ENCODE data around the gene NKD1.
"Not testable (repeated sequence)": the region's sequence is repeated elsewhere in the genome, so short reads cannot be mapped to it uniquely, and the experiment has no call there.

Gene NKD1

GRCh38 chr16:50536258-50536645, 11.9 kb upstream of the NKD1 start:
- DNase-seq, result not testable (repeated sequence)

GRCh38 chr16:50537533-50538290, 10.5 kb upstream of the NKD1 start:
- DNase-seq, result no peak

- DNase-seq, result no peak
Measured at GRCh38 chr16:50538411-50539052, 9.7 kb upstream of the NKD1 start.

- DNase-seq, result peak in 8 of 58 donors; percentile 11 to 45 (median 32)
Measured at GRCh38 chr16:50539053-50539695, 9.0 kb upstream of the NKD1 start.

GRCh38 chr16:50539822-50540710, 8.1 kb upstream of the NKD1 start:
- peak in 34 of 58 donors; percentile 9 to 72 (median 34) for DNase-seq

- no peak for DNase-seq
Measured at GRCh38 chr16:50540711-50541007, 7.5 kb upstream of the NKD1 start.

GRCh38 chr16:50542703-50543102, 5.5 kb upstream of the NKD1 start:
- no peak for DNase-seq

GRCh38 chr16:50546125-50546524, 2.1 kb upstream of the NKD1 start:
- no peak for DNase-seq

GRCh38 chr16:50547340-50548124, 664 bp upstream of the NKD1 start:
- peak in 18 of 58 donors; percentile 4 to 36 (median 20) for DNase-seq

GRCh38 chr16:50548909-50549560, 839 bp downstream of the NKD1 start:
- no peak for DNase-seq

- no peak for DNase-seq
Measured at GRCh38 chr16:50549561-50549915, 1.3 kb downstream of the NKD1 start.

GRCh38 chr16:50550035-50550434, 1.8 kb downstream of the NKD1 start:
- no peak for DNase-seq

- no peak for DNase-seq
Measured at GRCh38 chr16:50550866-50551641, 2.9 kb downstream of the NKD1 start.

GRCh38 chr16:50552476-50553101, 4.4 kb downstream of the NKD1 start:
- no peak for DNase-seq

- DNase-seq, result no peak
Measured at GRCh38 chr16:50553182-50553710, 5.0 kb downstream of the NKD1 start.

GRCh38 chr16:50553731-50554360, 5.7 kb downstream of the NKD1 start:
- DNase-seq, result no peak

- DNase-seq, result no peak
Measured at GRCh38 chr16:50555269-50555875, 7.2 kb downstream of the NKD1 start.

Data from anterior cingulate cortex (tissue), 58 donors.